HepG2 (cell line): ENCODE data around the gene ASXL1. TPM values are rescaled to one million over a fixed set of nuclear protein-coding genes. Genes with fewer than 3 reads are reported as not detected.

Source experiments
- ARID4A ChIP-seq: sonication (generic); formaldehyde crosslinking; IDR thresholded peaks from 2 replicates; pipeline ENCODE4 v1.5.0; 2020; ENCODE audit warnings: mild to moderate bottlenecking, missing genetic modification reagents, borderline replicate concordance
- ARNT ChIP-seq: fragments of 450-650 bp; IDR thresholded peaks from 2 replicates; pipeline ENCODE4 v1.6.1; 2017
- CCAR2 ChIP-seq: fragments of 200-400 bp; formaldehyde crosslinking; optimal IDR thresholded peaks from 2 replicates; pipeline ENCODE3; 2018; ENCODE audit warnings: low read depth, mild to moderate bottlenecking, low read length, moderate library complexity
- FOXK2 ChIP-seq: fragments of 450-650 bp; IDR thresholded peaks from 2 replicates; pipeline ENCODE4 v1.6.1; 2016
- PPARG ChIP-seq: conservative IDR thresholded peaks from 2 replicates; pipeline ENCODE4 v1.6.1; 2016; ENCODE audit warnings: missing biosample characterization, missing genetic modification reagents
- RFX1 ChIP-seq: fragments of 450-650 bp; IDR thresholded peaks from 2 replicates; pipeline ENCODE4 v1.6.1; 2017
- STAT6 ChIP-seq: sonication (generic); formaldehyde crosslinking; IDR thresholded peaks from 2 replicates; pipeline ENCODE4 v1.4.0; 2020; ENCODE audit warnings: missing genetic modification reagents, mild to moderate bottlenecking, borderline replicate concordance
- TRIM24 ChIP-seq: sonication (generic); formaldehyde crosslinking; IDR thresholded peaks from 2 replicates; pipeline ENCODE4 v1.8.0; 2022; ENCODE audit warnings: mild to moderate bottlenecking, missing genetic modification reagents
- ZNF382 ChIP-seq: sonication (generic); formaldehyde crosslinking; IDR thresholded peaks from 2 replicates; pipeline ENCODE4 v1.5.0; 2020; ENCODE audit warnings: missing genetic modification reagents, mild to moderate bottlenecking, borderline replicate concordance
- ZNF552 ChIP-seq: sonication (generic); formaldehyde crosslinking; IDR thresholded peaks from 2 replicates; pipeline ENCODE4 v1.9.0; 2022; ENCODE audit warnings: missing genetic modification reagents, mild to moderate bottlenecking, borderline replicate concordance
- ZNF670 ChIP-seq: sonication (generic); formaldehyde crosslinking; IDR thresholded peaks from 2 replicates; pipeline ENCODE4 v1.8.0; 2022; ENCODE audit warnings: mild to moderate bottlenecking, missing genetic modification reagents, borderline replicate concordance
- ZNF790 ChIP-seq: sonication (generic); formaldehyde crosslinking; IDR thresholded peaks from 2 replicates; pipeline ENCODE4 v1.8.0; 2022; ENCODE audit warnings: missing genetic modification reagents, mild to moderate bottlenecking, borderline replicate concordance
- ZNF800 ChIP-seq: sonication (generic); formaldehyde crosslinking; IDR thresholded peaks from 2 replicates; pipeline ENCODE4 v1.4.0; 2020; ENCODE audit warnings: missing genetic modification reagents
- polyA plus RNA-seq, 8 experiments: library from polyadenylated mRNA; depleted of rRNA in 3 of 8; stranded (reverse) in 7 of 8; unstranded in 1 of 8; fragments of >200 nt; fragmentation: Illumina TruSeq in 4 of 8; extraction: Trizol in 4 of 8; gene quantifications; 2 replicates each; pipeline versions ENCODE4 v1.2.1 to v1.2.3, GENCODE V29; 2011 to 2016; ENCODE audit warnings: low read depth in 4 of 8, missing spikeins in 1 of 8, mixed read lengths in 1 of 8; ENCODE audit not compliant: insufficient read depth in 1 of 8
- total RNA-seq, 5 experiments: library from RNA; depleted of rRNA; stranded (reverse); fragments of >200 nt; fragmentation: Illumina TruSeq; extraction: Trizol; gene quantifications; 2 replicates each; pipeline ENCODE4 v1.2.3, GENCODE V29; 2016; ENCODE audit warnings: low read depth in 1 of 5
- TF ChIP-seq, protein P1 (sequence below): sonication (generic); formaldehyde crosslinking; IDR thresholded peaks from 2 replicates; pipeline ENCODE4 v1.4.0; 2020; ENCODE audit warnings: mild to moderate bottlenecking, missing genetic modification reagents
- TF ChIP-seq, protein P2 (sequence below): sonication (generic); formaldehyde crosslinking; IDR thresholded peaks from 2 replicates; pipeline ENCODE4 v1.8.0; 2022; ENCODE audit warnings: mild to moderate bottlenecking, missing genetic modification reagents, borderline replicate concordance
- TF ChIP-seq, protein P3 (sequence below): IDR thresholded peaks from 2 replicates; pipeline ENCODE4 v1.6.1; 2018; ENCODE audit warnings: missing genetic modification reagents, mild to moderate bottlenecking, missing compliant biosample characterization

The ASXL1 gene
- total and polyA plus RNA-seq, 2 of the 13 experiments (the other 11 are each of a cell fraction or from before 2014, with no cell fraction given): 62.1 to 74.8 TPM

DNA sequence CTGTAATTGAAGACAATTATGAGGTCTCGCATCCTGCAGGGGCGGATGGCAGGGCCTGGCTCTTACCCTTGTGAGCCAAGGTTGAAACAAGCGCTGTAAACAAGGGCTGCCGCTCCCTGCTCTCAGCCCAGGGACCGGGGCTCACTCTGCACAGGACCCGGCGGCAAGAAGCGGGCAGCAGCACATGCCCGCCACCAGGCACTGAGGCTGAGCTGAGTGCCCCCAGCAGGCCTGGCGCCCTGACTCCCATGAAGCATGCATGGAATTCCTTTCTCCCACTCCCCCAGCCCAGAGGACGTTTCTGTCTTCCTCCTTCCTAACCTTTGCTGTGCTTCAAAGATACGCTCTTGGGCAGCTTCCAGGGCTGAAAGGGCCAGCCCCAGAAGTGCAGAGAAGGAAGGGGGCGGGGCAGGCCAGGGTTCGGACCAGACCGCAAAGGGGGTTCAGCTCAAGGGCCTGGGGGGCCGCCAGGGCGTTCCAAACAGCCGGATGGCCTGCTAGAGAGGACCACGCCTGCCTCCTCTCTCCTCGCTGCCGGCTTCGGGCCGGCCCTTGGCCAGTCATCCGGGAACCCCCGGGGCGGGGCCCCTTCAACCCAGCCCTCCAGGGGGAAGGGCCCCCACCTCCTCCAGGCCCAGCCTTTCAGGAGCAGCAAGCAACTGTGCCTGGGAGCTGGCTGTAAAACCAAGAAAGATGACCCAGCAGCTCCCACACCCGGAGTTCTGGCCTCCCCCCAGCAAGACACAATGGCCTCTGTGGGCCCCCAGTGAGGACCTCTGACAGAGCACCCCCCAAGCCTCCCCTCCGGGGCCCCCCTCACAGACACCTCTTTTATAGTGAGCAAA lies 117.1 kb downstream of the ASXL1 start (continued):
- TF ChIP-seq ZNF552 (CRISPR knock-in tag) (peak; percentile 18; the same call in 1 of the 2 replicates), ZNF800 (CRISPR knock-in tag) (peak; percentile 63; the same call in 1 of the 2 replicates), TRIM24 (0 out of 2 replicates have a peak, but pooled peaks have one; percentile 35), ARNT (no peak), ARID4A (CRISPR knock-in tag) (peak; percentile 65), CCAR2 (peak; percentile 35), ZNF670 (CRISPR knock-in tag) (no peak), FOXK2 (peak; percentile 65), ZNF382 (CRISPR knock-in tag) (no peak), ZNF790 (CRISPR knock-in tag) (no peak), PPARG (CRISPR knock-in tag) (peak; percentile 63; the same call in 1 of the 2 replicates), RFX1 (no peak), STAT6 (CRISPR knock-in tag) (no peak)
- TF ChIP-seq, protein P1, sequence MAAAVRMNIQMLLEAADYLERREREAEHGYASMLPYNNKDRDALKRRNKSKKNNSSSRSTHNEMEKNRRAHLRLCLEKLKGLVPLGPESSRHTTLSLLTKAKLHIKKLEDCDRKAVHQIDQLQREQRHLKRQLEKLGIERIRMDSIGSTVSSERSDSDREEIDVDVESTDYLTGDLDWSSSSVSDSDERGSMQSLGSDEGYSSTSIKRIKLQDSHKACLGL (CRISPR knock-in tag): peak; percentile 56
- TF ChIP-seq, protein P2, sequence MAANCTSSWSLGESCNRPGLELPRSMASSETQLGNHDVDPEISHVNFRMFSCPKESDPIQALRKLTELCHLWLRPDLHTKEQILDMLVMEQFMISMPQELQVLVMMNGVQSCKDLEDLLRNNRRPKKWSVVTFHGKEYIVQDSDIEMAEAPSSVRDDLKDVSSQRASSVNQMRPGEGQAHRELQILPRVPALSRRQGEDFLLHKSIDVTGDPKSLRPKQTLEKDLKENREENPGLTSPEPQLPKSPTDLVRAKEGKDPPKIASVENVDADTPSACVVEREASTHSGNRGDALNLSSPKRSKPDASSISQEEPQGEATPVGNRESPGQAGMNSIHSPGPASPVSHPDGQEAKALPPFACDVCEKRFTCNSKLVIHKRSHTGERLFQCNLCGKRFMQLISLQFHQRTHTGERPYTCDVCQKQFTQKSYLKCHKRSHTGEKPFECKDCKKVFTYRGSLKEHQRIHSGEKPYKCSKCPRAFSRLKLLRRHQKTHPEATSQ (CRISPR knock-in tag): 0 out of 2 replicates have a peak, but pooled peaks have one; percentile 58
- TF ChIP-seq, protein P3, sequence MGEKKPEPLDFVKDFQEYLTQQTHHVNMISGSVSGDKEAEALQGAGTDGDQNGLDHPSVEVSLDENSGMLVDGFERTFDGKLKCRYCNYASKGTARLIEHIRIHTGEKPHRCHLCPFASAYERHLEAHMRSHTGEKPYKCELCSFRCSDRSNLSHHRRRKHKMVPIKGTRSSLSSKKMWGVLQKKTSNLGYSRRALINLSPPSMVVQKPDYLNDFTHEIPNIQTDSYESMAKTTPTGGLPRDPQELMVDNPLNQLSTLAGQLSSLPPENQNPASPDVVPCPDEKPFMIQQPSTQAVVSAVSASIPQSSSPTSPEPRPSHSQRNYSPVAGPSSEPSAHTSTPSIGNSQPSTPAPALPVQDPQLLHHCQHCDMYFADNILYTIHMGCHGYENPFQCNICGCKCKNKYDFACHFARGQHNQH (CRISPR knock-in tag): peak; percentile 41; the same call in 1 of the 2 replicates
